GM12891 (cell line): ENCODE results near the gene DCST2.

Source experiments
- POLR2A ChIP-seq: IDR thresholded peaks from 2 replicates; pipeline ENCODE4 v1.6.1; 2011; ENCODE audit warnings: low read depth, low read length, control low read depth
- POLR2AphosphoS5 ChIP-seq: IDR thresholded peaks from 2 replicates; pipeline ENCODE4 v1.6.1; 2011; ENCODE audit warnings: low read depth, low read length, control low read depth

- no peak for TF ChIP-seq POLR2A
- no peak for TF ChIP-seq POLR2AphosphoS5
These were observed 29.1 kb downstream of the DCST2 start for GRCh38 chr1:155004352-155005075.
